HCT116 (cell line): ENCODE measurements around the gene CLEC16A.

ENCODE experiments used
- CBX3 ChIP-seq: IDR thresholded peaks from 2 replicates; pipeline ENCODE4 v1.6.1; 2012; ENCODE audit warnings: low read depth
- CEBPB ChIP-seq: IDR thresholded peaks from 2 replicates; pipeline ENCODE4 v1.6.1; 2012; ENCODE audit warnings: low read depth
- ELF1 ChIP-seq: IDR thresholded peaks from 2 replicates; pipeline ENCODE4 v1.6.1; 2012; ENCODE audit warnings: low read depth, borderline replicate concordance
- POLR2A ChIP-seq: IDR thresholded peaks from 2 replicates; pipeline ENCODE4 v1.7.0; 2011; ENCODE audit warnings: borderline replicate concordance; ENCODE audit not compliant: insufficient read depth, insufficient read length; ENCODE audit errors: extremely low read depth
- SP1 ChIP-seq: IDR thresholded peaks from 2 replicates; pipeline ENCODE4 v1.6.1; 2012; ENCODE audit warnings: low read depth
- TCF7L2 ChIP-seq: IDR thresholded peaks from 2 replicates; pipeline ENCODE4 v1.7.0; 2011; ENCODE audit warnings: borderline replicate concordance, inconsistent platforms; ENCODE audit not compliant: insufficient read depth, insufficient read length; ENCODE audit errors: extremely low read depth
- TF ChIP-seq, protein P1 (sequence below), 3 experiments: fragments of 200-600 bp in 1 of 3; sonication (generic) in 1 of 3; IDR thresholded peaks in 2 of 3; conservative IDR thresholded peaks in 1 of 3; 2 replicates each; pipeline ENCODE4 v1.5.1; 2012 to 2017; ENCODE audit warnings: low read depth in 2 of 3, low read length in 2 of 3, antibody characterized with exemption in 1 of 3, borderline replicate concordance in 1 of 3, control low read depth in 1 of 3, mild to moderate bottlenecking in 1 of 3, mixed read lengths in 1 of 3, mixed run types in 1 of 3, moderate library complexity in 1 of 3; ENCODE audit not compliant: insufficient read depth in 1 of 3

DNA sequence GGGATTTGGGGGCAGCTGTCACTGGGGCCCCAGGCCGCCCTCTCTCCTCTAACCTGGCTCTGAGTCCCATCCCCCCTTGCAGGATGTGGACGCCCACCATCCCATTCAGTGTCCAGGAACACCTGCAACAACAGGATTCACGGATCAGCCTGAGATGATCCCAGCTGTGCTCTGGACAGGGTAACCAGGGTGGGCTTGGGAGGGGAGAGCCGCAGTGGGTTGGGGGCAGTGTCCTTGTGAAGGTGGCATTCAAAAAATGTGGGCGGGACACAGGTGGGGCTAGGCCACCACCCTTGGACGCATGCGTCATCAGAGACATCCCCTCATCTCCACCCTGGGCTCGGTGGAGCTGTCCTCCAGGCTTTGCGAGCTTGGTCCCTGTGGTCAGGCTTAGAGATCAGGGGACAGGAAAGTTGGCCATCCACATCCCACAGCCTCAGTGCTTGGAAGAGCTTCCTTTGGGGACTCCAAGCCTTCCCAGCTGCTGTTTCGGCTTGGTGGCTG is 21.2 kb upstream of the CLEC16A start:
- TF ChIP-seq, protein P1, sequence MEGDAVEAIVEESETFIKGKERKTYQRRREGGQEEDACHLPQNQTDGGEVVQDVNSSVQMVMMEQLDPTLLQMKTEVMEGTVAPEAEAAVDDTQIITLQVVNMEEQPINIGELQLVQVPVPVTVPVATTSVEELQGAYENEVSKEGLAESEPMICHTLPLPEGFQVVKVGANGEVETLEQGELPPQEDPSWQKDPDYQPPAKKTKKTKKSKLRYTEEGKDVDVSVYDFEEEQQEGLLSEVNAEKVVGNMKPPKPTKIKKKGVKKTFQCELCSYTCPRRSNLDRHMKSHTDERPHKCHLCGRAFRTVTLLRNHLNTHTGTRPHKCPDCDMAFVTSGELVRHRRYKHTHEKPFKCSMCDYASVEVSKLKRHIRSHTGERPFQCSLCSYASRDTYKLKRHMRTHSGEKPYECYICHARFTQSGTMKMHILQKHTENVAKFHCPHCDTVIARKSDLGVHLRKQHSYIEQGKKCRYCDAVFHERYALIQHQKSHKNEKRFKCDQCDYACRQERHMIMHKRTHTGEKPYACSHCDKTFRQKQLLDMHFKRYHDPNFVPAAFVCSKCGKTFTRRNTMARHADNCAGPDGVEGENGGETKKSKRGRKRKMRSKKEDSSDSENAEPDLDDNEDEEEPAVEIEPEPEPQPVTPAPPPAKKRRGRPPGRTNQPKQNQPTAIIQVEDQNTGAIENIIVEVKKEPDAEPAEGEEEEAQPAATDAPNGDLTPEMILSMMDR (IDR thresholded peaks at IDR 0.05 in 2 of 3, conservative IDR thresholded peaks at IDR 0.05 in 1 of 3; ENCODE audit: borderline replicate concordance in 1 of 3, insufficient read depth in 1 of 3, low read depth in 2 of 3, low read length in 2 of 3): no peak
- no peak for TF ChIP-seq SP1
- no peak for TF ChIP-seq POLR2A
- no peak for TF ChIP-seq CEBPB
- TF ChIP-seq CBX3: no peak
- TF ChIP-seq TCF7L2: no peak
- no peak for TF ChIP-seq ELF1
